PFSK-1 (cell line): ENCODE data around the gene BRIP1.

Experiments used
- FOXP2 ChIP-seq: optimal IDR thresholded peaks from 2 replicates; pipeline ENCODE3; 2011; ENCODE audit warnings: borderline replicate concordance, control low read depth, inconsistent platforms; ENCODE audit not compliant: insufficient read depth; ENCODE audit errors: extremely low read length, extremely low read depth
- POLR2AphosphoS5 ChIP-seq: IDR thresholded peaks from 2 replicates; pipeline ENCODE4 v1.6.1; 2012; ENCODE audit warnings: low read depth, mild to moderate bottlenecking, control low read depth, low read length, moderate library complexity
- SIN3A ChIP-seq: IDR thresholded peaks from 2 replicates; pipeline ENCODE4 v1.6.1; 2012; ENCODE audit warnings: mild to moderate bottlenecking, low read length, moderate library complexity, borderline replicate concordance; ENCODE audit not compliant: insufficient read depth
- TAF1 ChIP-seq: IDR thresholded peaks from 2 replicates; pipeline ENCODE4 v1.6.1; 2012; ENCODE audit warnings: low read length, control low read depth, borderline replicate concordance; ENCODE audit not compliant: insufficient read depth
- TF ChIP-seq, protein P1 (sequence below), 2 experiments: IDR thresholded peaks; 2 replicates each; pipeline versions ENCODE4 v1.6.1 to v1.8.0; 2011 to 2012; ENCODE audit warnings: low read depth in 2 of 2, low read length in 2 of 2, control low read depth in 1 of 2, inconsistent platforms in 1 of 2, mild to moderate bottlenecking in 1 of 2, moderate library complexity in 1 of 2; ENCODE audit not compliant: insufficient read depth in 1 of 2

The BRIP1 gene

DNA sequence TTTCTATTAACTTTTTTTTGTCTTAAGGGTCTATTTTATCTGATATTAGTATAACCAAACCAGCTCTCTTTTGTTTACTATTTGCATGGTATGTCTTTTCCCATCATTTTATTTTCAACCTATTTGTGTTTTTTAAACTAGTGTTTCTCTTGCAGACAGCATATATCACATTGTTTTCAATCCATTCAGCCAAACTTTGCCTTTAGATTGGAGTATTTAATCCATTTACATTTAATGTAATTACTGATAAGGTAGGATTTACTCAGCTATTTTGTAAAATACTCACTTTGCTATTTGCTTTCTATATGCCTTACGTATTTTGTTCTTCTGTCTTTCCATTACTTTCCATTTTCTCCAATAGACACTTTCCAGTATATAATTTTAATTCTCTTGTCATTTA lies 164.3 kb downstream of the BRIP1 start:
- TF ChIP-seq TAF1 (no peak), POLR2AphosphoS5 (no peak), FOXP2 (no peak), SIN3A (no peak)
- TF ChIP-seq, protein P1, sequence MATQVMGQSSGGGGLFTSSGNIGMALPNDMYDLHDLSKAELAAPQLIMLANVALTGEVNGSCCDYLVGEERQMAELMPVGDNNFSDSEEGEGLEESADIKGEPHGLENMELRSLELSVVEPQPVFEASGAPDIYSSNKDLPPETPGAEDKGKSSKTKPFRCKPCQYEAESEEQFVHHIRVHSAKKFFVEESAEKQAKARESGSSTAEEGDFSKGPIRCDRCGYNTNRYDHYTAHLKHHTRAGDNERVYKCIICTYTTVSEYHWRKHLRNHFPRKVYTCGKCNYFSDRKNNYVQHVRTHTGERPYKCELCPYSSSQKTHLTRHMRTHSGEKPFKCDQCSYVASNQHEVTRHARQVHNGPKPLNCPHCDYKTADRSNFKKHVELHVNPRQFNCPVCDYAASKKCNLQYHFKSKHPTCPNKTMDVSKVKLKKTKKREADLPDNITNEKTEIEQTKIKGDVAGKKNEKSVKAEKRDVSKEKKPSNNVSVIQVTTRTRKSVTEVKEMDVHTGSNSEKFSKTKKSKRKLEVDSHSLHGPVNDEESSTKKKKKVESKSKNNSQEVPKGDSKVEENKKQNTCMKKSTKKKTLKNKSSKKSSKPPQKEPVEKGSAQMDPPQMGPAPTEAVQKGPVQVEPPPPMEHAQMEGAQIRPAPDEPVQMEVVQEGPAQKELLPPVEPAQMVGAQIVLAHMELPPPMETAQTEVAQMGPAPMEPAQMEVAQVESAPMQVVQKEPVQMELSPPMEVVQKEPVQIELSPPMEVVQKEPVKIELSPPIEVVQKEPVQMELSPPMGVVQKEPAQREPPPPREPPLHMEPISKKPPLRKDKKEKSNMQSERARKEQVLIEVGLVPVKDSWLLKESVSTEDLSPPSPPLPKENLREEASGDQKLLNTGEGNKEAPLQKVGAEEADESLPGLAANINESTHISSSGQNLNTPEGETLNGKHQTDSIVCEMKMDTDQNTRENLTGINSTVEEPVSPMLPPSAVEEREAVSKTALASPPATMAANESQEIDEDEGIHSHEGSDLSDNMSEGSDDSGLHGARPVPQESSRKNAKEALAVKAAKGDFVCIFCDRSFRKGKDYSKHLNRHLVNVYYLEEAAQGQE (IDR thresholded peaks at IDR 0.05; ENCODE audit: insufficient read depth in 1 of 2, low read depth in 2 of 2, low read length in 2 of 2), result no peak

GRCh38 chr17:61698244-61698643 lies 165.1 kb downstream of the BRIP1 start:
- TF ChIP-seq SIN3A, result no peak
- no peak for TF ChIP-seq FOXP2
- no peak for TF ChIP-seq TAF1
- TF ChIP-seq, protein P1 (IDR thresholded peaks at IDR 0.05; ENCODE audit: insufficient read depth in 1 of 2, low read depth in 2 of 2, low read length in 2 of 2), result no peak
- no peak for TF ChIP-seq POLR2AphosphoS5

DNA sequence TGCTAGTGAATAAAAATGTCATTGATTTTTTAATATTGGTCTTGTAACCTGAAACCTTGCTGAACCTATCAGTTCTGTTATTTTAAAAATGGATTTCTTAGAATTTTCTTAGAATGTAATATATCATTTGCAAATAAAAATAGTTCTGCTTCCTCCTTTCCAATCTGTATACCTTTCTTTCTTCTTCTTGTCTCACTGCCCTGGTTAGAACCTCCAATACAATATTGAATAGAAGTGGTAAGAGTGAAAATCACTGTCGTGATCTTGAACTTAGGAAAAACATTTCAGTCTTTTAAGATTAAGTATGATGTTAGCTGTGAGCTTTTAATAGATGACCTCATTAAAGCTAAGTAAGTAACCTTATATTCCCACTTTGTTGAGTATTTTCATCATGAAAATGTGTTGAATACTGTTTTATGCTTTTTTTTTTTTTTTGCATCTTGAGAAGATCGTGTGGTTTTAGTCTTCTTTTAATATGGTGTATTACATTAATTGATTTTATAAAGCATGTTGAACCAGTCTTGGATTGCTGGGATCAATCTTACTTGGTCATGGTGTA lies 167.5 kb downstream of the BRIP1 start:
- TF ChIP-seq POLR2AphosphoS5 (no peak), SIN3A (no peak)

GRCh38 chr17:61694095-61694494 lies 169.2 kb downstream of the BRIP1 start:
- TF ChIP-seq TAF1 (no peak), POLR2AphosphoS5 (no peak), FOXP2 (no peak), SIN3A (no peak)
- TF ChIP-seq, protein P1 (IDR thresholded peaks at IDR 0.05; ENCODE audit: insufficient read depth in 1 of 2, low read depth in 2 of 2, low read length in 2 of 2), result no peak

- TF ChIP-seq FOXP2 (no peak), POLR2AphosphoS5 (no peak), TAF1 (no peak), SIN3A (no peak)
- TF ChIP-seq, protein P1 (IDR thresholded peaks at IDR 0.05; ENCODE audit: insufficient read depth in 1 of 2, low read depth in 2 of 2, low read length in 2 of 2), result no peak
These were observed 173.6 kb downstream of the BRIP1 start for GRCh38 chr17:61689610-61690180.
